GM21367 (cell line): ENCODE measurements around the gene PPBP.
"Not testable (repeated sequence)": the region's sequence is repeated elsewhere in the genome, so short reads cannot be mapped to it uniquely, and the experiment has no call there.

ENCODE experiments used
- ATAC-seq: cut with Tn5 transposase; IDR thresholded peaks from one replicate; pipeline ENCODE4 v1.9.1; 2021; ENCODE audit not compliant: unreplicated experiment

The PPBP gene

DNA sequence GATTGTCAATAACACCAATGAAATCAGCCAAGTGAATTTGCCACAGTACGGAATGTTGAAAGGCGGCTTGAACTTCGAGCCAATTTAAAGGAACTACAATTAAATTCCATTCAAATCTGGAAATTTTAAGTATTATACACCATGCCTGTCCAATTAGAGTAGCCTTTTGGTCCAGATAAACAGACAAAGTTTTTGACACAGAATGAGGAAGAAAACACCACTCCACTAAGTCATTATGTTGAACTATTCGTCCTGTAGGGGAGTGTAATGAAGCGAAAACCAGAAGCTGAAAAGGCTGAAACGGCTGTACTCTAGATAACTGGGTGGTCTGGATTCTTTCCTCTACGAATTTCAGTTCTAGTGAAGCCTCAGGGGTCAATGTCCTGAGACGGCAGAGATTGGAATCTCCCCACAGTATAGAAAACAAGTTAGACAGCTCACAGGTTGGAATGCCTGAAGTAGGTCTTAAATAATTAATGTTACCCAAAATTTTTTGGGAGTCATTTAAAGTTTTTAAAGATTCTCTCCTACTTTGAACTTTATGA is 37.5 kb downstream of the PPBP start:
- not testable (repeated sequence) for ATAC-seq

DNA sequence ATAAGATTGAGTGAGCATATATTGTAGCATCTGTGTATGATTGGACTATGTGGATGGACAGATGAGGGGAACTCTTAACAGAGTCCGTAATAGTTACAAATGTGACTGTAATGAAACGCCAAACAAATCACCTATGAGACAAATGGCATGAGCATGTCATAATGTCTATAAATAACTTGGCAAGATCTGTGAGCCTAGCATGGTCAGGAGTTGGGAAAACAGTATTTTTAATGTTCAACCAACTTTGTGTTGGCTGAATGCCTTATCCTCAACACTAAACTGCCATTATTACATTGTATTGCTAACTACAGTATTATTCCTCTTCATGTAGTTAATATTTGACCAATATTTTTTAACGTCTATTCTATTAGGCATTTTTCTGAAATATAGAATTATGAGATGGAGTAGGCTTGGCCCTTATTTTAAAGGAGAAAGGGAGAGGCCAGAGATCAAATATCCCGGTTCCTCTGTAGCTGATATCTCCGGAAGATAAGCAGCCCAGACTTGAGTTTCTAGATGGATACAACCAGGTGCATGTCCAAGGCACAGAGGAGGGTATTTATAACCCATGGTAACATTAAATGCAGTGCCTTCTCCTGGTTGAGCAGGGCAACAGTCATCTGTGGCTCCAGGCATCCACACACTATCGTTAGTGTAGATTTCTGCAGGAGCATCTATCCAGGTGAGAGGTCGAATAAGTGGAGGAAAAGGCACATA is 38.8 kb downstream of the PPBP start:
- ATAC-seq, result no peak

DNA sequence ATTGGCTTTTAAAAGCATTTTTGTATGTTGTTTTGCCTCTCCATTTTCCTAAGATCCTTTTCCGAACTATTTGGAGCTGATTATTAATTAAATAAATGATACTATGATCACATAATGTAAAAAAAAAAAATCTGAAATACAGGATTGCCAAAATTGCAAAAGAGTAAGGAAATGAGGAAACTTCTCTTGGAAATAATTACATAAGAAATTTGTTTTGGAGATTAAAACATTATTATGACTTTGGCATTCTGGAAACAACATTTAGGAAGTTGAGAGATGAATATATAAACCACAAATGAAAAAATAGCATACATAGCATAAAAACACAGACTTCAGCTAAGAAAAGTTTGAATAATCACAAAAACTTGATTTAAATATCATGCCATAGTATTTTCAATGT is 39.7 kb downstream of the PPBP start:
- ATAC-seq, result no peak

DNA sequence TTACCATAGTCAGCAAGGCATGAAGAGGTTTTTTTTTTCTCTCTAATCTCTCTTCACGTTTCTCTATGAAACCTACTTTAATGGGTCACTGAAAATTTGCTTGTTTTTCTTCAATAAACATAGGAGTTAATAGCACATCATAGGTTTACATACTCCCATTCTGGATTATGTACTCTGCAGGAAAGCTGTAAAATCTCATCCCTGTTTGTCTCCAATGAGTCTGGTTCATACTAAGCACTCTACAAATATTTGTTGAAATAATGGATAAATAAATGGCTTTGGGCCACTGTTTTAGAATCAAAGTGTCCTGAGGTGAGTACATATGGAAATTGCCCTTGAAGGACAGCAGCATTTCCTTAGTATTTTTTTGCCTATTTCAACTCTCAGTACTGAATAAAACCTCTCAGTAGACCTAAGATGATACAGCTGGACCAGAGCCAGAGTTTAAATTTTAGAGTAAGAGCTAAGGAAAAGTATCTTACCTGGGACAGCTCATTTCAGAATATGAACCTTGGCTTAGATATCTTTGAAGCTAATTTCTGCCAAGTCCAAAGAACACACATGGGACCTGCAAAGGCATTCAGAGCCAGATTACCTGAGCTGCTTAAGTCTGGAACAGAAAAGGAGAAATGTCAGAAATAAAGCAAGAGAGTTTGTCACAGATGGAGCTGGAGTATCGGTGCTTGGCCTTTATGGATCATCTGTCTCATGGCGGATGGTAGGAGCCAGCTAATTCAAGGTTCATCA is 40.6 kb downstream of the PPBP start:
- no peak for ATAC-seq

DNA sequence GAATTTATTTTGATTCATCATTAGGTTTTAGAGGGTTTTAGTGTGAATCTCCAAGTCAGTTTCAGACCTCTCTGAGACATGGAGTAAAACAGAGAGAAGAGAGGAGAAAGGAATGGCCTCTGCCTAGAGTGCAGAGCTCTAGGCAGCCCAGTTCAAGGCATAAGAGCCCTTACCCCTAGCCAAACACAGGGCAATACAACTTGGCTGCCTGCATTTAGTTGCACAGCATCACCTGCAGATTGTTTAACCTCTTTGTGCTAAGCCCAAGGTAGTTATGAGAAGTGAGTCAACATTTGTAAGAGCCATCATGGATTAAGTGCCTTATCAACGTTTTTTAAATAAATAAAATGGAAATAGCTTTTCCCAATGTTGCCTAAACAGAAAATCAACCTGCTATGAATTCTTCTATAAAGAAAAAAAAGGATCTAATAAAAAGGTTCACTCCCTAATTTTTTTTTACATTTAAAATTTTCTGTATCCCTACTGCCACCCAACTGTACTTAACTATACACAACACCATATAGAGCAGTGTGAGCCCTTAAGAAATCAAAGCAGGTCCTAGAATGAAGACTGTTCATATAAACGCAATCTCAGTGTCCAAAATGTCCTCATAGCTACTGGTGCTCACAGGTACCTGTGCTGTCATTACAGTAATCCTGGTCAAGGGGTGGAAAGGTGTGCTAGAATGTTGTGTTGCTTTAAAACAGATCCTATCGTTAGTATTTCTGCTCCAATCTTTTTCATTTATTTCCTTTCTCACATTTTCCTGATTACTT is 42.1 kb downstream of the PPBP start:
- no peak for ATAC-seq

DNA sequence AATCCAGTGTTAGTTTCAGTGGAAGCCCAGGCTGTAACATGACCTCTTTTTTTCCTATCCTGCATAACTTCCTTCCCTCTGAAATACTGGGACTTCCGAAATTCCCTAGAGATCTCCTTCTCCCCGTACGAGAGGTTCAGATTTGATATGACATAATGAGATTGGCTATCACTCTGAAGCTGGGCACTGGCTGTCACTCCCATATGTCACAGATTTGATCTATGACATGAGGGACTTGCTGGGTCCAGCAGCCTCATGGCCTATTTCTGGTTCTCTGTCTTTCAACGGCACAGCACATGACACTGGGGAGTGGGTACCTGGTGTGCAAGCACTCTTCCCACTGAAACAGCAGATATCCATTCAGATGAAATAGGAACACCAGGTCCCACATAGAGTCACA is 42.9 kb downstream of the PPBP start:
- no peak for ATAC-seq

DNA sequence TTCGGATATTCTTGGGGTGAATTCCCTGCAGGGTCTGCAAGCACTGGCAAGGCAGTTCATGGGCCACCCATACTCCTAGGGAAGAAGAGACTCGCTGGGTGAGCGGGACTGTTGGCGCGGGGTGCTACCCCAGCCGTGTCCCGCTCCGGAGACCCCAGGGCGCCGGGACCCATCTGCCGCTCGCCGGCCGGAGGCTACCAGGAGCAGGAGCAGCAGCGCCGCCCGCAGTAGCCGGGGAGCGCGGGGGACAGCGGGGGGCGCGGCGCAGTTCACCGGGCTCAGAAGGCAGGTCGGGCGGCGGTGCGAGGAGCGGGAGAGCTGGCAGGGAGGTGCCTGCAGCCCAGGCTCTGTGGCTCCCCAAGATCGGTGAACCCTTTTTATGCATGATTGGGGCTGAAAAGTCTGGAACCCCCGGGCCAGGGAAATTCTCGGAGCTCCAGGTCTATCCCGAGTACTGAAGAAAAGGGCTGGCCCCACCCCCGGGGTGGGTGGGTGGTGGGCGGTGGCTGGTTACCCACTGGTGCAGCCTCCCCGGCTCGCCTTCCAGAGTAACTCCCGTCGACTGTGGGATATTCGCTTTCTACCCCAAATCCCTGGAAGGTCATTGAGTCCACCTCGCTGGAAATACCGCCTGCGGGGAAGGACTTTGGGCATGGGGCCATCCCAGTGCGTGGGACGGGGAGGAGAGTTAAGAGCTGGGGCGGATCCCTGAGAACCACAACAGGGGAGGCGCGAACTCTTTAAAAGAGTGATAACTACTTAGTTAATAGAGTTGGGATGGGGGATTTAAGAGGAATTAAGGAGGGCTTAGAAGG is 43.7 kb downstream of the PPBP start:
- no peak for ATAC-seq

DNA sequence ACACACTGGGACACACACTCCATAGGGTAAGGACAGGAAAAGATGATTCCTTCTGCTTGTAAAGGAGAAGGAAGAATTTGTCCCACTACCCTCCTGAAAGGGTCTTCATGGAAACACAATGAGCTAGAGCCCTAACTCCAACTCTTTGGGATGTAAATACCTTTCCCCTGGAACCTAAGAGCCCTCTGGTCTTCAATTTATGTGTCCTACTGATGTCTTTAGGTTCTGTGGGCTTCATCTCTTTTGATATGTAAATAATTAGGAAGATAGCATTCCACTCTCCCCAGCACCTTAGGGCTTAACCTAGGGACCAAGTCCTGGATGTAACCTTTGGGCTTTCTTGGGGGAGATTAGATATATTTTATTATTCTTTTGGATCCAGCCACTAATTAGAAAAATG is 44.4 kb downstream of the PPBP start:
- ATAC-seq, result no peak

DNA sequence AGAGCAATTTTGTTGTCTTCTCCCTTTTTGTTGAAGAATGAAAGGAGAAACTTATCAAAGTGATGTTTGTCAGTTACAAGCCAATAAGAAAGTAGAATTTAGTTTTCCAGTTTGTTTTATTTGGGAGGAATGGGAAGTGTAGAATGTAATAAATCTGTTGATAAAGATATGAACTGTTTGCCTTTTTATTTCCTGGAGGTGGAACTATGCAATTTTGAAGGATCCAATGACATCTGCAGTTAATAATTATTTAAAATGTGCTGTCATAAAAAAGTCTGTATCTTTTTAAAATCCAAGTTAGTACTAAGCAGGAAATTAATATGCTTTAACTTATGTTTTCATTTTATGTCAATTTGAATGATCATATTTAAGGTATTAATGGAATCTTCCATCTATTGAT is 51.0 kb downstream of the PPBP start:
- no peak for ATAC-seq
